WTC11 (cell line): ENCODE data around the gene CD69. TPM values are rescaled to one million over a fixed set of nuclear protein-coding genes. Genes with fewer than 3 reads are reported as not detected.

Experiments
- ATAC-seq: fragments of 200-7000 bp; cut with Tn5 transposase; 2 replicates; pipeline ENCODE4 v1.10.0; 2021; ENCODE audit warnings: mild to moderate bottlenecking, moderate library complexity
- CTCF ChIA-PET: fragments of 300-600 bp; sonication (Branson Sonifier 250); formaldehyde crosslinking; loops from one replicate; lab custom pipeline; 2021; ENCODE audit warnings: antibody characterized with exemption; lab: Charles Lee
- POLR2A ChIA-PET: fragments of 350-600 bp; sonication (Branson Sonifier 250); formaldehyde crosslinking; loops from one replicate; lab custom pipeline; 2021; ENCODE audit warnings: antibody characterized with exemption; lab: Charles Lee
- DNase-seq: peaks from one replicate; pipeline ENCODE4 v3.0.0; 2021; ENCODE audit warnings: low spot score
- H3K27ac Mint-ChIP-seq: 2 replicates; pipeline ENCODE4 v1.8.0; 2021; ENCODE audit warnings: mixed read lengths
- H3K27me3 Mint-ChIP-seq: 2 replicates; pipeline ENCODE4 v1.8.0; 2021; ENCODE audit warnings: low read depth, mild to moderate bottlenecking, moderate library complexity, mixed read lengths
- H3K36me3 Mint-ChIP-seq: 2 replicates; pipeline ENCODE4 v1.8.0; 2021; ENCODE audit warnings: mixed read lengths
- H3K4me1 Mint-ChIP-seq: 2 replicates; pipeline ENCODE4 v1.8.0; 2022; ENCODE audit warnings: mixed read lengths
- H3K4me3 Mint-ChIP-seq: 2 replicates; pipeline ENCODE4 v1.8.0; 2021; ENCODE audit warnings: mild to moderate bottlenecking, moderate library complexity, mixed read lengths
- H3K9me3 Mint-ChIP-seq: 2 replicates; pipeline ENCODE4 v1.8.0; 2021; ENCODE audit warnings: mixed read lengths
- AR ChIP-seq: fragments of 250-450 bp; sonication (Bioruptor Pico); IDR thresholded peaks from 2 replicates; pipeline ENCODE4 v1.9.0; 2021; ENCODE audit warnings: mild to moderate bottlenecking
- CBFB ChIP-seq: sonication (generic); formaldehyde crosslinking; IDR thresholded peaks from 2 replicates; pipeline ENCODE4 v1.8.1; 2022; ENCODE audit warnings: mild to moderate bottlenecking, low read depth, missing genetic modification reagents
- FOXJ3 ChIP-seq: sonication (generic); formaldehyde crosslinking; IDR thresholded peaks from 2 replicates; pipeline ENCODE4 v1.9.0; 2021; ENCODE audit warnings: missing genetic modification reagents, mild to moderate bottlenecking, borderline replicate concordance
- GRHL2 ChIP-seq: fragments of 250-450 bp; sonication (Bioruptor Pico); IDR thresholded peaks from 2 replicates; pipeline ENCODE4 v1.8.0; 2022; ENCODE audit warnings: mild to moderate bottlenecking, moderate library complexity; ENCODE audit not compliant: insufficient replicate concordance, severe bottlenecking
- IRF2 ChIP-seq: sonication (generic); formaldehyde crosslinking; IDR thresholded peaks from 2 replicates; pipeline ENCODE4 v1.8.0; 2022; ENCODE audit warnings: low read depth, missing genetic modification reagents, borderline replicate concordance
- JAZF1 ChIP-seq: fragments of 250-450 bp; sonication (Bioruptor Pico); IDR thresholded peaks from 2 replicates; pipeline ENCODE4 v1.9.0; 2021; ENCODE audit warnings: moderate library complexity, mild to moderate bottlenecking, inconsistent platforms
- KAT7 ChIP-seq: sonication (generic); formaldehyde crosslinking; IDR thresholded peaks from 2 replicates; pipeline ENCODE4 v1.8.1; 2023; ENCODE audit warnings: missing genetic modification reagents, mild to moderate bottlenecking, borderline replicate concordance
- MXD4 ChIP-seq: fragments of 250-450 bp; sonication (Bioruptor Pico); IDR thresholded peaks from 2 replicates; pipeline ENCODE4 v1.8.0; 2021; ENCODE audit warnings: mild to moderate bottlenecking, moderate library complexity, borderline replicate concordance
- MYBL2 ChIP-seq: sonication (generic); formaldehyde crosslinking; IDR thresholded peaks from 2 replicates; pipeline ENCODE4 v1.8.1; 2023; ENCODE audit warnings: mild to moderate bottlenecking, moderate library complexity, missing genetic modification reagents
- NFE2L1 ChIP-seq: sonication (generic); formaldehyde crosslinking; IDR thresholded peaks from 2 replicates; pipeline ENCODE4 v1.8.1; 2023; ENCODE audit warnings: missing genetic modification reagents
- RELA ChIP-seq: sonication (generic); formaldehyde crosslinking; IDR thresholded peaks from 2 replicates; pipeline ENCODE4 v1.8.1; 2022; ENCODE audit warnings: missing genetic modification reagents, mild to moderate bottlenecking, borderline replicate concordance
- SMAD4 ChIP-seq: sonication (generic); formaldehyde crosslinking; IDR thresholded peaks from 2 replicates; pipeline ENCODE4 v1.8.0; 2022; ENCODE audit warnings: mild to moderate bottlenecking, missing genetic modification reagents
- TCF7 ChIP-seq: sonication (generic); formaldehyde crosslinking; IDR thresholded peaks from 2 replicates; pipeline ENCODE4 v1.8.0; 2022; ENCODE audit warnings: mild to moderate bottlenecking, low read depth, missing genetic modification reagents, moderate library complexity
- ZNF232 ChIP-seq: sonication (generic); formaldehyde crosslinking; IDR thresholded peaks from 2 replicates; pipeline ENCODE4 v1.8.0; 2022; ENCODE audit warnings: mild to moderate bottlenecking, missing genetic modification reagents
- ZNF671 ChIP-seq: fragments of 250-450 bp; sonication (Bioruptor Pico); IDR thresholded peaks from 2 replicates; pipeline ENCODE4 v1.8.0; 2021; ENCODE audit warnings: mild to moderate bottlenecking
- total RNA-seq: library from RNA; stranded (reverse); gene quantifications from 3 replicates; pipeline ENCODE4 v1.2.3, GENCODE V29; 2021
- TF ChIP-seq, protein P1 (sequence below): sonication (generic); formaldehyde crosslinking; IDR thresholded peaks from 2 replicates; pipeline ENCODE4 v1.8.0; 2023; ENCODE audit warnings: missing genetic modification reagents
- TF ChIP-seq, protein P2 (sequence below): fragments of 200-600 bp; IDR thresholded peaks from 2 replicates; pipeline ENCODE4 v1.8.0; 2022; ENCODE audit warnings: antibody characterized with exemption

CD69 gene
- total RNA-seq, 1 experiment from 2014 or later, result 0.42 TPM

- no peak for TF ChIP-seq KAT7
These were observed 4.0 kb downstream of the CD69 start (continued) for GRCh38 chr12:9756706-9757105.

DNA sequence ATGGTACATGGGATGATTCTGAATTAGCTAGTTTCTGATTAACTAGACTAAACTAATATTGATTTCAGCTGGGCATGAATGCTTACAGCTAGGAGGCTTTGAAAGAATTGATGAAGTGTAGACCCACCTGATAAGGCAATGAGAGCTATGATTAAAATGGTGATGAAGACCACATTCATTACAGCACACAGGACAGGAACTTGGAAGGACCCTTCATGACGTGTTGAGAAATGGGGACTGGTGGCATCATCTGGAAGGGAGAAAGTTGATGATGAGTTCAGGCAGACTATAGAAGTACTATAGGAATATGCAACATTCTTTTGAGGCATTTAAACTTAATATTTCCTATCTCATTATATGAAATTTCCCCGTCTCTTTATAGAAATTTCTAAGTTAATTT lies 4.5 kb downstream of the CD69 start:
- no peaks in the 10 kb centered on the region for H3K27me3 Mint-ChIP-seq
- no peak for ATAC-seq
- H3K27ac Mint-ChIP-seq, result no peak overlapping the region
- no peaks in the 10 kb centered on the region for H3K36me3 Mint-ChIP-seq
- DNase-seq, result no peak
- H3K9me3 Mint-ChIP-seq, result no peaks in the 10 kb centered on the region
- peaks cover 14% of the 10 kb centered on the region for H3K4me1 Mint-ChIP-seq
- no peak for TF ChIP-seq JAZF1 (CRISPR knock-in tag)
- no peak for TF ChIP-seq TCF7 (CRISPR knock-in tag)
- TF ChIP-seq, all 79 proteins: peak for 0
- POLR2A ChIA-PET, result interaction anchor here (0.6 kb wide), 1 partner anchor 243 kb away, joined by 5 read pairs; no protein-coding TSS in a partner anchor
- H3K4me3 Mint-ChIP-seq, result no peak overlapping the region
- CTCF ChIA-PET, result interaction anchor here (1.0 to 3.7 kb wide), 2 partner anchors 13 to 42 kb away, joined by 5 to 22 read pairs; no protein-coding TSS in a partner anchor

DNA sequence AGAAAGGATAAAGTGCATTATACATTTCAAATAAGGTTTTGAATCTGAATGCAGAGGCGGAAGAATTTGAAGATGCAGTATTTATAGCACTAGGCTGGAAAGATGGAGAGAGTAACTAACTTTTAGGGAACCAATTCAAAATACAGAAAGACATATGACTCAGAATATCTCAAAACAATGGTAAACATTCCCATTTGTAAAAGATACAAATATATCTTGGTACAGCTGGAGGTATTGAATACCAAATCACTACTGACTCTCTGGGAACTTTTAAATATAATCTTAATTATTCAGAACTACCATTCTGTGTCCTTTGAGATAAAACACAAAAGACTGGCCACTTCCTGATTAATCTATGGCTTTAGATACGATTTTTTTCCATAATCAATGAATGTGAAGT lies 5.1 kb downstream of the CD69 start:
- CTCF ChIA-PET, result interaction anchor here (1.0 to 3.7 kb wide), 2 partner anchors 12 to 42 kb away, joined by 5 to 22 read pairs; no protein-coding TSS in a partner anchor
- Mint-ChIP-seq H3K36me3 (no peaks in the 10 kb centered on the region), H3K4me3 (no peak overlapping the region), H3K27me3 (no peaks in the 10 kb centered on the region), H3K9me3 (no peaks in the 10 kb centered on the region), H3K4me1 (peaks cover 13% of the 10 kb centered on the region), H3K27ac (no peak overlapping the region)
- ATAC-seq (no peak), DNase-seq (no peak)
- POLR2A ChIA-PET, result no interaction called here
- TF ChIP-seq SMAD4 (CRISPR knock-in tag), result no peak
- no peak for TF ChIP-seq ZNF232 (CRISPR knock-in tag)
- TF ChIP-seq ZNF671, result no peak
- no peak for TF ChIP-seq KAT7
- no peak for TF ChIP-seq AR (CRISPR knock-in tag)
- no peak for TF ChIP-seq TCF7 (CRISPR knock-in tag)
- no peak for TF ChIP-seq GRHL2
- no peak for TF ChIP-seq MXD4 (CRISPR knock-in tag)

DNA sequence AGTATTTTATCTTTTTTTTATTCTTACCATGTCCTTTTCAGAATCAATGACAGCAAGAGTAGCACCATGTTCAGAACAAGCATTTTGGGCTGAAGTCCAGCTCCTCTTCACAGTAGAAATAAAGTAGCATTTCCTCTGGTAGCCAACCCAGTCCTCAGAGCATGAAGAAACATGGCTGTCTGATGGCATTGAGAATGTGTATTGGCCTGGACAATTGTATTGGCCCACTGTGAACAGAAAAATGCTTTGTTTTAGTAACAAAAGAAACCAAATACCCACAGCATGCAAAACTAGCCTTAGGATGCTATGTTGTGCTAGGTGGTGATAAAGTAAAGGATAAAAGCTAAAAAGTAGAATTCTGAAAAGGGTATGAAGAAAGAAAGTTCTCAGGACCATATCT lies 5.7 kb downstream of the CD69 start:
- CTCF ChIA-PET, result interaction anchor here (3.7 kb wide), 1 partner anchor 43 kb away, joined by 22 read pairs; no protein-coding TSS in a partner anchor
- no peak for TF ChIP-seq NFE2L1 (CRISPR knock-in tag)
- no peak for TF ChIP-seq IRF2 (CRISPR knock-in tag)
- TF ChIP-seq FOXJ3 (CRISPR knock-in tag), result no peak
- TF ChIP-seq, protein P1, sequence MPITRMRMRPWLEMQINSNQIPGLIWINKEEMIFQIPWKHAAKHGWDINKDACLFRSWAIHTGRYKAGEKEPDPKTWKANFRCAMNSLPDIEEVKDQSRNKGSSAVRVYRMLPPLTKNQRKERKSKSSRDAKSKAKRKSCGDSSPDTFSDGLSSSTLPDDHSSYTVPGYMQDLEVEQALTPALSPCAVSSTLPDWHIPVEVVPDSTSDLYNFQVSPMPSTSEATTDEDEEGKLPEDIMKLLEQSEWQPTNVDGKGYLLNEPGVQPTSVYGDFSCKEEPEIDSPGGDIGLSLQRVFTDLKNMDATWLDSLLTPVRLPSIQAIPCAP, result no peak
- no peak for TF ChIP-seq MYBL2 (CRISPR knock-in tag)
- no peak for TF ChIP-seq CBFB (CRISPR knock-in tag)
- TF ChIP-seq RELA, result no peak
- TF ChIP-seq ZNF232 (CRISPR knock-in tag), result no peak
- TF ChIP-seq, protein P2, sequence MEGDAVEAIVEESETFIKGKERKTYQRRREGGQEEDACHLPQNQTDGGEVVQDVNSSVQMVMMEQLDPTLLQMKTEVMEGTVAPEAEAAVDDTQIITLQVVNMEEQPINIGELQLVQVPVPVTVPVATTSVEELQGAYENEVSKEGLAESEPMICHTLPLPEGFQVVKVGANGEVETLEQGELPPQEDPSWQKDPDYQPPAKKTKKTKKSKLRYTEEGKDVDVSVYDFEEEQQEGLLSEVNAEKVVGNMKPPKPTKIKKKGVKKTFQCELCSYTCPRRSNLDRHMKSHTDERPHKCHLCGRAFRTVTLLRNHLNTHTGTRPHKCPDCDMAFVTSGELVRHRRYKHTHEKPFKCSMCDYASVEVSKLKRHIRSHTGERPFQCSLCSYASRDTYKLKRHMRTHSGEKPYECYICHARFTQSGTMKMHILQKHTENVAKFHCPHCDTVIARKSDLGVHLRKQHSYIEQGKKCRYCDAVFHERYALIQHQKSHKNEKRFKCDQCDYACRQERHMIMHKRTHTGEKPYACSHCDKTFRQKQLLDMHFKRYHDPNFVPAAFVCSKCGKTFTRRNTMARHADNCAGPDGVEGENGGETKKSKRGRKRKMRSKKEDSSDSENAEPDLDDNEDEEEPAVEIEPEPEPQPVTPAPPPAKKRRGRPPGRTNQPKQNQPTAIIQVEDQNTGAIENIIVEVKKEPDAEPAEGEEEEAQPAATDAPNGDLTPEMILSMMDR, result no peak
- TF ChIP-seq, all 79 proteins: peak for 0
- Mint-ChIP-seq H3K36me3 (no peaks in the 10 kb centered on the region), H3K4me3 (no peak overlapping the region), H3K27ac (no peak overlapping the region), H3K27me3 (no peaks in the 10 kb centered on the region), H3K9me3 (no peaks in the 10 kb centered on the region), H3K4me1 (peaks cover 16% of the 10 kb centered on the region)
- DNase-seq (no peak), ATAC-seq (no peak)
- POLR2A ChIA-PET, result no interaction called here
